ENCODE measurements around the gene LRRC7.

GRCh38 chr1:69693921-69694675 is 126.4 kb downstream of the LRRC7 start:
- TF ChIP-seq, protein P1, sequence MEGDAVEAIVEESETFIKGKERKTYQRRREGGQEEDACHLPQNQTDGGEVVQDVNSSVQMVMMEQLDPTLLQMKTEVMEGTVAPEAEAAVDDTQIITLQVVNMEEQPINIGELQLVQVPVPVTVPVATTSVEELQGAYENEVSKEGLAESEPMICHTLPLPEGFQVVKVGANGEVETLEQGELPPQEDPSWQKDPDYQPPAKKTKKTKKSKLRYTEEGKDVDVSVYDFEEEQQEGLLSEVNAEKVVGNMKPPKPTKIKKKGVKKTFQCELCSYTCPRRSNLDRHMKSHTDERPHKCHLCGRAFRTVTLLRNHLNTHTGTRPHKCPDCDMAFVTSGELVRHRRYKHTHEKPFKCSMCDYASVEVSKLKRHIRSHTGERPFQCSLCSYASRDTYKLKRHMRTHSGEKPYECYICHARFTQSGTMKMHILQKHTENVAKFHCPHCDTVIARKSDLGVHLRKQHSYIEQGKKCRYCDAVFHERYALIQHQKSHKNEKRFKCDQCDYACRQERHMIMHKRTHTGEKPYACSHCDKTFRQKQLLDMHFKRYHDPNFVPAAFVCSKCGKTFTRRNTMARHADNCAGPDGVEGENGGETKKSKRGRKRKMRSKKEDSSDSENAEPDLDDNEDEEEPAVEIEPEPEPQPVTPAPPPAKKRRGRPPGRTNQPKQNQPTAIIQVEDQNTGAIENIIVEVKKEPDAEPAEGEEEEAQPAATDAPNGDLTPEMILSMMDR (conservative IDR thresholded peaks at IDR 0.05; ENCODE audit: low read depth, low read length), result no peak
- TF ChIP-seq EZH2 (IDR thresholded peaks at IDR 0.05; ENCODE audit: borderline replicate concordance, low read depth, low read length, poor library complexity, severe bottlenecking), result no peak
